Lower leg skin (tissue), 3 donors: ENCODE data around the gene FCMR.

ENCODE experiments used
- POLR2A ChIP-seq, 2 donors: fragments of 450-650 bp; IDR thresholded peaks; one replicate each; pipeline ENCODE4 v1.6.1; 2016 to 2017; ENCODE audit warnings: antibody characterized with exemption in 2 of 2, mild to moderate bottlenecking in 1 of 2, moderate library complexity in 1 of 2
- TF ChIP-seq, protein P1 (sequence below), 3 donors: fragments of 450-650 bp; IDR thresholded peaks; one replicate each; pipeline ENCODE4 v1.5.1; 2016; ENCODE audit warnings: antibody characterized with exemption in 3 of 3, mild to moderate bottlenecking in 3 of 3, moderate library complexity in 2 of 3

GRCh38 chr1:206955476-206956451 lies 34.0 kb upstream of the FCMR start:
- TF ChIP-seq, protein P1, sequence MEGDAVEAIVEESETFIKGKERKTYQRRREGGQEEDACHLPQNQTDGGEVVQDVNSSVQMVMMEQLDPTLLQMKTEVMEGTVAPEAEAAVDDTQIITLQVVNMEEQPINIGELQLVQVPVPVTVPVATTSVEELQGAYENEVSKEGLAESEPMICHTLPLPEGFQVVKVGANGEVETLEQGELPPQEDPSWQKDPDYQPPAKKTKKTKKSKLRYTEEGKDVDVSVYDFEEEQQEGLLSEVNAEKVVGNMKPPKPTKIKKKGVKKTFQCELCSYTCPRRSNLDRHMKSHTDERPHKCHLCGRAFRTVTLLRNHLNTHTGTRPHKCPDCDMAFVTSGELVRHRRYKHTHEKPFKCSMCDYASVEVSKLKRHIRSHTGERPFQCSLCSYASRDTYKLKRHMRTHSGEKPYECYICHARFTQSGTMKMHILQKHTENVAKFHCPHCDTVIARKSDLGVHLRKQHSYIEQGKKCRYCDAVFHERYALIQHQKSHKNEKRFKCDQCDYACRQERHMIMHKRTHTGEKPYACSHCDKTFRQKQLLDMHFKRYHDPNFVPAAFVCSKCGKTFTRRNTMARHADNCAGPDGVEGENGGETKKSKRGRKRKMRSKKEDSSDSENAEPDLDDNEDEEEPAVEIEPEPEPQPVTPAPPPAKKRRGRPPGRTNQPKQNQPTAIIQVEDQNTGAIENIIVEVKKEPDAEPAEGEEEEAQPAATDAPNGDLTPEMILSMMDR (IDR thresholded peaks at IDR 0.05), result no peak
- no peak for TF ChIP-seq POLR2A (IDR thresholded peaks at IDR 0.05)
